Mononuclear cell (primary cell): ENCODE measurements around the gene ZNF697. TPM values are rescaled to one million over a fixed set of nuclear protein-coding genes. Genes with fewer than 3 reads are reported as not detected.

Experiments
- H3K27me3 ChIP-seq: 2 replicates; pipeline ENCODE4 v1.6.0; 2011; ENCODE audit warnings: low read length, control low read depth; ENCODE audit not compliant: insufficient read depth
- H3K4me1 ChIP-seq: 2 replicates; pipeline ENCODE4 v1.5.1; 2011; ENCODE audit warnings: mild to moderate bottlenecking, low read length, control low read depth; ENCODE audit not compliant: insufficient read depth
- H3K4me3 ChIP-seq: 2 replicates; pipeline ENCODE4 v1.5.1; 2011; ENCODE audit warnings: mild to moderate bottlenecking, low read length, moderate library complexity
- H3K9me3 ChIP-seq: 2 replicates; pipeline ENCODE4 v1.5.1; 2011; ENCODE audit warnings: low read depth, mild to moderate bottlenecking, control low read depth, low read length
- total RNA-seq: library from RNA; depleted of rRNA; stranded (reverse); fragments of >200 nt; gene quantifications from one replicate; pipeline ENCODE4 v1.2.3, GENCODE V29; 2012

Gene ZNF697
- total RNA-seq, 1 donor = 4.1 TPM

DNA sequence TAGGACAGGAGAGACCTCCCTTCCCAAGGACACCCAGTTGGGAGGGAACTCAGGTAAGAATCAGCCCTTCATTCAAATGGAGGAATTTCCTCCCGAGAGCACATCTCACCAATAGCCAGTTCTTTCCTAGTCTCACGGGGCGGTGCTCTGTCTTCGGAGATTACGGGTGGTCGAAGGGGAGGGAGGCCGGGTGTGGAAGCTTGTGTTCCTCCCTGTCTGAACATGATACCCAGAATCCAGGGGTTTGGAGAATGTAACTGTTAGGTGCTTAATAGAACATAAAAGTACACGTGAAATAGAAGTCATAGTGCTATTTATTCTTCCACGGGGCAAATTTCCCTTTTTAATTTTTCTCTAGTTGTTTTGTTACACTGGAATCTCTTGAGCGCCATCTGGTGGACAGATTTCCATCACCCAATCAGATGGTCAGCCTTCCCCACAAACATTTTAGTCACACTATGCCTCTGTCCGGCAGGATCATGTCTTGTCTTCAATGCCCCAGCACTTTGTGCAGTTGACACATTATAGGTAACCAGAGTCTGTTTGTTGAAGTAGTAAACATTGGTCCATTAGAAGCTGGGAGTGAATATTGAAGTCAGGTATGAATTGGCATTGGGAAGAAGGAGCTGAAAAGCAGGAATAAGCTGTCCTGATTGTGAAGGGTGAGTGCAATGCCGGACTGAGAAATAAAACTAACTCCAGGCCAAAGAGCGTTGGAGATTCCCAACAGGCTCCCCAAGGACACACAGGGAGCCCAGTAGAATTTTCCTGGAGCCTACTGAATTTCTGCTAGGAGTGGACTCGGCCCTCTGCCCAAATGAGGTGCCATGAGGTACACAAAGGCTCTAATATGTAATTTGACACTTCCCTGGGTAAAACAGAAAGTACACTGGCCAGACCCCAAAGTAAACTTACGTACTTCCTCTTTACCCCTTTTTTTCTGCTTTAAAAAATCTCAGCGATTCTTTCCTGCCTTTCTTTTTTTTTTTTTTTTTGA is 27.6 kb upstream of the ZNF697 start:
- no peaks in the 10 kb centered on the region for H3K27me3 ChIP-seq
- peaks cover 7% of the 10 kb centered on the region for H3K4me1 ChIP-seq
- H3K4me3 ChIP-seq = no peak overlapping the region
- H3K9me3 ChIP-seq = no peaks in the 10 kb centered on the region

DNA sequence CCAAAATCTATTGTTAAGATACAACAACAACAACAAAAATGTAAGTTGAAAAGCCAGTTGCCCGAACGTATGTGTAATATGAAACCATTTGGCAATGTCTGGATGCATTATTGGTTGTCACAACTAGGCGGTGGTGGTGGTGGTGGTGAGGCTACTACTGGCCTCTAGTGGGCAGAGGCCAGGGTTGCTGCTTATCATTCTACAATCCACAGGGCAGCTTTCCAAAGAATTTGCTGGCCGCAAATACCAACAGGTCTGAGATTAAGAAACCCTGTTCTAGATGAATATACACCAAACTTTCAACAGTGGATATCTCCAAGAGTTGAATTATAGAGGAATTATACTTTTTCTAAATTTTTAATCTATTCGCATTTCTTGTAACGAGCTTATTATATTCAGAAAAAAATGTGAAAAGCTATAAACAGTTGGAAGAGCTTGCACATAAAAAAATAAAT is 26.8 kb upstream of the ZNF697 start:
- peaks cover 7% of the 10 kb centered on the region for H3K4me1 ChIP-seq
- no peaks in the 10 kb centered on the region for H3K27me3 ChIP-seq
- no peaks in the 10 kb centered on the region for H3K9me3 ChIP-seq
- no peak overlapping the region for H3K4me3 ChIP-seq

DNA sequence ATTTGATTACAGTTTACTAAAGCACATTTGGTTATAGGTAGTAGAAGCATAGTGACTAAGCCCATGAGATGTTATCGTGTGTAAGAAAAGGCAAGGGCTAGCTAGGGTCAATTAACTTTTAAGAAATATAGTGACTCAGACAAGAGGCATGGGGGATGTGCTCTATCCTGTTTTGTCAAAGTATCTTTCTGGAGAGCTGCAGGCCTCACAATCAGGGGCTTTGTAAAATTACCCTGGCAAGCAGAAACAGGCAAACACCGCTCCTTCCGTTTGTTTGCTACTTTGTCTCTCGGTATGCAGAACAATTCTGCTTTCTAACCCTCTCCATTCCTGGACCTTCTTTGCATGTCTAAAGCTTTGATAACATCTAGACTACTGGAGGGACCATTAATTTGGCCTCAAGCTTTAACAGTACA is 26.1 kb upstream of the ZNF697 start:
- no peaks in the 10 kb centered on the region for H3K9me3 ChIP-seq
- no peaks in the 10 kb centered on the region for H3K27me3 ChIP-seq
- no peak overlapping the region for H3K4me3 ChIP-seq
- peaks cover 7% of the 10 kb centered on the region for H3K4me1 ChIP-seq

DNA sequence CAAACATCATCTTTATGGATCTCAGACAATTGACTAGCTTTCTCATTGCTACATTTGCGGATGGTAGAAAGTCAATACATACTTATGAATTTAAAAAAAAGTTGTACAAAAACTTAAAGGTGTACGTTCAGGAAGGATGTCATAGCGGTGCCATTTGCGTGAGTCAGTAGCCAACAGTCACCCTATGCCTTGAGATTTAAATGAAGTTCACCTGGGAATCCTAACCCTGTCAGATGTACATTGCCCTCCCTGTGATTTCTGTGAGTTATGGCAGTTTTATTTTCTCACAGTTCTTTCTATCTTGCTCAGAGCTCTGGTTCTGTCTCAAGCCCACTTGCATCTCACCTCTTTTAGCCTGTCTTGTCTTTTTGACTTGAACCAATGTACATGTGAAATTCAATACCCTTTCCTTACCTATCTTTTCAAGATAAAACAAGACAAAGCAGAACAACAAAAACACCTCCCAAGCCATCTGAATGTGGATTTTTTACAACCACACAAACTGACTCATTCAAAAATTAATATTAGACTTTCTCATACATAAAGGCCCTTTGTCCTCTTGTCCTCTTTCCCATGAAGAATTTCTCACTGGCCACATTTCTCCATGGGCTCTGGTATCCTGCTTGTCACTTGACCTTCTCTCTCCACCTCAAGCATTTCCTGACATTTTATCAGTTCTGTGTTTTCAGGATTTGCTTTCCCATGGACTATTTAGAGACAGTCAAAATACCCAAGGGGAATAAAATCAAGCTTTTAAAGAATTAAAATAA is 25.3 kb upstream of the ZNF697 start:
- Histone ChIP-seq H3K9me3 (no peaks in the 10 kb centered on the region), H3K4me1 (peaks cover 7% of the 10 kb centered on the region), H3K4me3 (no peak overlapping the region), H3K27me3 (no peaks in the 10 kb centered on the region)

DNA sequence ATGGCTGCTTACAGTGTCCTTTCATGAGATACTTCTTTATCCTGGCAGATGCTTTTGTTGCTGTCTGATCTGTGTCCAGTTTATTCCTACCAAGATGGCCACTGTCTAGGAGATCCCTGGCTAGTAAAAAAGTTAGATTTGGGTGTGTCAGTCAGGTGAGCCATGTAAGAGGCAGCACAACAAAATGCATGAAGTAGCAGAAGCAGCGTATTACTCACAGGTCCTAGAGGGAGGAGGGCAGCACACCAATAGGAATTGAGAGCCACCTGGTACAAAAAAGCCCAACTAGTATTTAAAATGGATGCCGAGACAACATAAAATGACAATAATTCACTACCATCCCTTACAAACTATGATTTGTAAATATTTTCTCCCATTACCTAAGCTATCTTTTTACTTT is 22.8 kb upstream of the ZNF697 start:
- Histone ChIP-seq H3K9me3 (no peaks in the 10 kb centered on the region), H3K27me3 (no peaks in the 10 kb centered on the region), H3K4me1 (peaks cover 7% of the 10 kb centered on the region), H3K4me3 (no peak overlapping the region)

DNA sequence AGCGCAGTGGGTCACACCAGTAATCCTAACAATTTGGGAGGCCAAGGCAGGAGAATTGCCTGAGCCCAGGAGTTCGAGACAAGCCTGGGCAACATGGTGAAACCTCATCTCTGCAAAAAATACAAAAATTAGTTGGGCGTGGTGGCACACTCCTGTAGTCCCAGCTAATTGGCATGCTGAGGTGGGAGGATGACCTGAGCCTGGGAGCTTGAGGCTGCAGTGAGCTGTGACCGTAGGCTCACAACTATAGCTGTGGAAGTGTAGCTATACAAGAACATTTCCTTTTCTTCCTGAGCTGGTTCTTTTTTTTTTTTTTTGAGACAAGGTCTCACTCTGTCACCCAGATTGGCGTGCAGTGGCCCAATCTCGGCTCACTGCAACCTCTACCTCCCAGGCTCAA is 19.1 kb upstream of the ZNF697 start:
- Histone ChIP-seq H3K9me3 (no peaks in the 10 kb centered on the region), H3K4me3 (no peak overlapping the region), H3K27me3 (no peaks in the 10 kb centered on the region), H3K4me1 (no peaks in the 10 kb centered on the region)

DNA sequence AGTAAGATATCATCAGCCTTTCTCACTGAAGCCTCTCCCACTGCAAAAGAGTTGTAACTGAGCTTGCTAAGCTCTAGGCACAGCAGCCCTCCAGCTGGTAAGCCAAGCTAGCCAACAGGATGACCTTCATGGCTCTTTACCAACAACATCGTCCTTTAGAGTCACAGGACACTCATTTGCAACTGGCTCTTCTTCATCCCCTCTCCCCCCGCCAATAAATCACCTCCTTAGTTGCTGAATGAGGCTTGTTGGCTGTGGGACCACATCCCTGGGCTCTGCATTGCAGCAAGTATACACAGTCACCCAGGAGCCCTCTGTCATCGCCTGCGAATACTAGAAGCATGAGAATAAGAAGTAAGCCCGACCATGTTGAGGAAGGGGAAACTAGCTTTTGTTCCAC is 16.0 kb upstream of the ZNF697 start:
- Histone ChIP-seq H3K27me3 (no peaks in the 10 kb centered on the region), H3K4me3 (no peak overlapping the region), H3K9me3 (no peaks in the 10 kb centered on the region), H3K4me1 (no peaks in the 10 kb centered on the region)

DNA sequence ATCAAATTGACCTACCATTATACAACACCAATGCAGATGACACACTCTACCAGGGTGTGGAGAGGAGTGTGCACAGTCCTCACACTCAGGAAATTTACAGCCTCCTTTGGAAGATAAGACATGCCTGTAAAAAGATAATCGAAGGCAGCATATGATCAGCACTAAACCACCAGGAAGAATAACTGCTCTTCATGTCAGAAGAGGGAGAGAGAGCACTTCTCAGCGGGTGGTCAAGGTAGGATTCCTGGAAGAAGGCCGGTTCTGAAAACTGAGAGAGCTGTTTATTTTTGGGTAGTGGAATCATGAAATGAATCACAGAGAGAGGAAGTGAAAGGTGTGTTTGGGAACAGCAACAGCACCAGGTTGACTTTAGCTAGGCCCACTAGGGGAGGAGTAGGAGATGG is 14.0 kb upstream of the ZNF697 start:
- H3K27me3 ChIP-seq = no peaks in the 10 kb centered on the region
- H3K4me3 ChIP-seq = no peak overlapping the region
- no peaks in the 10 kb centered on the region for H3K4me1 ChIP-seq
- H3K9me3 ChIP-seq = no peaks in the 10 kb centered on the region

DNA sequence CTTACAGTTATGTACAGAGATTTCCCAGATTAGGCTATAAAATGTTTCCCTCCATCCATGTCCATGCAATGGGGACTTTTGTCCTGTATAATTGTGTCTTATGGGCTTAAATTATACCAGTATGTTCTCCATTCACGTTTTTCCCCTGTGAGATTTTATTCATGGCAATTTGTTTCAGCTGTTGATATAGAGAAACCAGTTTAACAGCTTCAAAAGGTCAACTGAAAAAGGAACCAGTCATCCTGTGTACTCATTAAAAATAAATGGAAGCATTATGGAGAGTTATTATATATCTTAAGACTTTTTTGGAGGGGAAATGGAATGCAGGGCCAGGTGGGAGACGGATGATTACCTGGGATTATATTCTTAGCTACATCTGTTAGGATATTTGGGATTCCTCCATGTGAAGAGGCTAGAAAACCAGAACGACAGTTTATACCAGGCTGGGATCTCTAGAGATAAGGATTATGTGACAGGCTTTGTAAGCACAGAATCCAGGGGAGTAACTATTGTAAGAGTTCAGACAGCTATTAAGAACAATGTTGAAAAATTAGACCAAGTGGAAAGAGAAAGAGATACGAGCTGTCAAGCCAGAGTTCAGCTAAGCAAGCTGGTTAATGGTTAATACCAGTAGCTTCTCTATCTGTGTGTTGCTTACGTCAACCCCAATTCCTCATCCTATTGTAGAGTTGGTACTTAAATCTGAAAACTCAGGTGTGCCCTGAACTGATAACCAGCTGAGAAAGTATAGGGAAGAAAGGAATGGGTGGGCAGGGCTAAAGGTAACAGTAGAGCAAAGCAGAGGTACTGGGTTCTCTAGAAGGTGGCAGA is 12.4 kb upstream of the ZNF697 start:
- Histone ChIP-seq H3K4me1 (no peaks in the 10 kb centered on the region), H3K27me3 (no peaks in the 10 kb centered on the region), H3K9me3 (no peaks in the 10 kb centered on the region), H3K4me3 (no peak overlapping the region)

DNA sequence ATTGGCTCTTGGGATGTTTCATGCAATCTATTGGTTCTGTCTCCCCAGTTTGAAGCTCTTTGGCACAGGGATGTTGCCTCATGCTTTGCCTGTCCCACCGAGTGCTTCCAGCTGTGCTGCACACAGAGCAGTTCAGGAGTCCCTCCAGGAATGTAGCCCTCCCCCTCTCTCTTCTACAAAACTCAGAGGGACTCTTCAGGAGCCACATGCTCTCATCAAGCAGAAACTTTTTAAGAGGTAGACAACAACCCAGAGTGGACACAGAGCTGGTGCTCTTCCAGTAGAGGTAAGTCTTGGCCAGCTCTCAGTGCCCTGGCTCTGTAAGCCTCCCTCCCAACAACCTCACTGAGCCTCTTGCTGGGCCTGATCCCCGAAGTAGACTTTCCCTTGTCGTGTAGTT is 11.6 kb upstream of the ZNF697 start:
- Histone ChIP-seq H3K4me1 (no peaks in the 10 kb centered on the region), H3K27me3 (peaks cover 1% of the 10 kb centered on the region), H3K9me3 (no peaks in the 10 kb centered on the region), H3K4me3 (no peak overlapping the region)

DNA sequence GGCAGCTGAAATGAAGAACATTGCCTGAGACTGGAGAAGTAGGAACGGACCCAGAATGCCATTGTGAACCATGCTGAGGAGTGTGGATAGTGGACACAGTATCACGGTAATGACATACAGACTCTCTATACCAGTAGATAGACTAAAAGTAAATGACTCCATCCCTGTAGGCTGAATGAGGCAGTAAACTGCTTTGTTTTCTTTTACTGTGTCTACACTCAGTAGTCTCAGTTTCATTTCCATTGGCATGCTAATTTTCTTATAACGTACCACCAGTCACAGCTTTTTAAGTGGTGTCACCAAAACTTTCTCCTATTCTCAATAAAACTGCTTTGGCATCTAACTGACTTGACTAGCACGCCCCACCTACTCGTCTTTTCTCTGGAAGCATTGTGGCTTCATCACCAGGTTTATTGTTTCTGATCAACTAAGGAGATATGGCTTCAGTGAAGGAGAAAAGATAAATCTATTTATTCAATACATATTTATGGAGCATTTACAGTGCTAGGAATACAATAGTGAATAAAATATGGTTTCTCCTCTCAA is 8.4 kb upstream of the ZNF697 start:
- Histone ChIP-seq H3K4me1 (no peaks in the 10 kb centered on the region), H3K4me3 (no peak overlapping the region), H3K27me3 (peaks cover 15% of the 10 kb centered on the region), H3K9me3 (no peaks in the 10 kb centered on the region)

DNA sequence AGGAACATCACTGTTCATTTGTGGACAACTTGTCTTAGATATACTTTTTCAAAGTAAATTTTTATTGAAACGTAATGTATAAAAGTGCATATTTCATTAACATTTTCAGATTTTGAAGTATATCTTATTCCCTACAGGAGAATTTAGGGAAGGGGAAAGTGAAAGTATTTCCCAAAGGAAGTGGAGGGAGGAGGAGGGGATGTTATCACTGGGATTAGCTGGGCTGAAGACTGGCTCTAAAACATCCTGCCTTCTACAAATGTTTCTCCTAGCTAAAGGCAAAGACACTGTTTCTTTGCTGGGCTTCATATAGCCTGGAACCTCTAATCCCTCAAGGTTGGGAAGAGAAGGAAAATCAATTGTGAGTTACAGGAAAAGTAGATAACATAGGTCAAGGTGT is 7.1 kb upstream of the ZNF697 start:
- Histone ChIP-seq H3K9me3 (no peaks in the 10 kb centered on the region), H3K4me1 (no peaks in the 10 kb centered on the region), H3K4me3 (no peak overlapping the region), H3K27me3 (peaks cover 28% of the 10 kb centered on the region)

DNA sequence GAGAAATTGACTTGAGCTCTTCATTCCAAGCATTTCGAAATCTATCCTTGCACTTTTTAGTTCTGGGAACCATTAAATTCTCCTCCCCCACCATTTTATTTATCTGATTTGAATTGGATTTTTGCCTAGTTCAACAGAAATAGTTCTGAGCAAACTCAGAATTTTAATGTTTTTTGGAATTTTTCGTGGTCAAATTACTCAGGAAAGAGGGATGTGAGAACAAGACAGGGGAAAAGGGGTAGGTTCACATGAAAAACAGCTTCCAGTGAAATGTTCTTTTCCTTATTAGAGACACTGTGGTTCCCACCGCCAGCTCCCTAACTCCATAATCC is 5.7 kb upstream of the ZNF697 start:
- no peaks in the 10 kb centered on the region for H3K9me3 ChIP-seq
- peaks cover 38% of the 10 kb centered on the region for H3K27me3 ChIP-seq
- H3K4me3 ChIP-seq = no peak overlapping the region
- H3K4me1 ChIP-seq = no peaks in the 10 kb centered on the region

DNA sequence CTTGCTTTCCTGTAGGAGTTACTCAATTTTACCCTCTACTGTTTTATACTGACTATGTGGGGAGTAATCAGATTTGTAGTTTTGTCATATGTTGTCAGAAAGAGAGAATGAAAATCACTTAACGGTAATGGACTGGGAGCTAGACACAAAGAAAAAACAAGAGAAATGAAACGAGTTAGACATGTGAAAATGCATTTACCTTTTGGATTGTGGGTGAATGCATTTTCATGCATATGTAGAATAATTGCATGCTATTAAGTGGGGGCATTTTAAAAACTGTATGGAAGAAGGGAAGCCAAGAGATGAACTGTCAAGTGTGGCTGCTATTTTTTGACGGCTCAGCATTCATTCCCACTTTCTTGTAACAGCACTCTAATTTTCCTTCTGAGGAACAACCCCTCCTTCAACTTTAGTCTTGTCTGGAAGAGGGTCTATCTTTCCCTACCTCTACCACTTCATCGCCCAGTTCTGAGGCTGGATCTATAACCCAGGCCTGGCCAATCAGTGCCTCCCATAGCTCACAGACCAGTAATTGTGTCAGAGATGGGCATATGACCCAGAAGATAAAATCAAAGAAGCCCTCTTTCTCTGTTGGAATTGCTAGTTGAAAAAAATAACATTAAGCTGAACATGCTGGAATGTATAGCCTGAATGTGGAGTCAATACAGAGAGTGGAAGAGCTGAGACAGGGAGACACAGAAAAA is 5.2 kb upstream of the ZNF697 start:
- Histone ChIP-seq H3K4me1 (no peaks in the 10 kb centered on the region), H3K9me3 (no peaks in the 10 kb centered on the region), H3K4me3 (no peak overlapping the region), H3K27me3 (peaks cover 43% of the 10 kb centered on the region)
